Upper lobe of right lung (tissue), 1 donor: ENCODE data around the gene ELP1. TPM values are rescaled to one million over a fixed set of nuclear protein-coding genes. Genes with fewer than 3 reads are reported as not detected.

ENCODE experiments used
- ATAC-seq: fragments of 200-7000 bp; cut with Tn5 transposase; one replicate; pipeline ENCODE4 v1.9.1; 2020; ENCODE audit warnings: mild to moderate bottlenecking, moderate library complexity
- DNase-seq: peaks from one replicate; pipeline ENCODE4 v3.0.0-alpha.2; 2020
- H3K27ac ChIP-seq: fragments of 200-600 bp; one replicate; pipeline ENCODE4 v1.8.0; 2022
- H3K27me3 ChIP-seq: fragments of 200-600 bp; one replicate; pipeline ENCODE4 v1.8.0; 2022; ENCODE audit warnings: mild to moderate bottlenecking
- H3K36me3 ChIP-seq: fragments of 200-600 bp; one replicate; pipeline ENCODE4 v1.8.0; 2022
- H3K4me1 ChIP-seq: fragments of 200-600 bp; one replicate; pipeline ENCODE4 v1.8.0; 2022
- H3K4me3 ChIP-seq: fragments of 200-600 bp; one replicate; pipeline ENCODE4 v1.8.0; 2022; ENCODE audit warnings: mild to moderate bottlenecking
- H3K9me3 ChIP-seq: fragments of 200-600 bp; one replicate; pipeline ENCODE4 v1.8.0; 2022
- intact Hi-C: fragments of 100-400 bp; cut with DNase I; formaldehyde crosslinking; loops from one replicate; pipeline ENCODE4 v1.11.0; 2022
- total RNA-seq: library from RNA; stranded (reverse); fragmentation: NEBNext Ultra II Directional; extraction: Animal tissue kit (Norgen Biotek cat#: 25700); gene quantifications from one replicate; pipeline ENCODE4 v1.2.1, GENCODE V29; 2021
- TF ChIP-seq, protein P1 (sequence below): fragments of 200-600 bp; IDR thresholded peaks from one replicate; pipeline ENCODE4 v1.8.0; 2022; ENCODE audit warnings: antibody characterized with exemption
- donor health status: DM: no; HTN: yes; CAD: no; lungs with severe emphysema.

Gene ELP1
- total RNA-seq, 1 donor from 2014 or later: 18.3 TPM

DNA sequence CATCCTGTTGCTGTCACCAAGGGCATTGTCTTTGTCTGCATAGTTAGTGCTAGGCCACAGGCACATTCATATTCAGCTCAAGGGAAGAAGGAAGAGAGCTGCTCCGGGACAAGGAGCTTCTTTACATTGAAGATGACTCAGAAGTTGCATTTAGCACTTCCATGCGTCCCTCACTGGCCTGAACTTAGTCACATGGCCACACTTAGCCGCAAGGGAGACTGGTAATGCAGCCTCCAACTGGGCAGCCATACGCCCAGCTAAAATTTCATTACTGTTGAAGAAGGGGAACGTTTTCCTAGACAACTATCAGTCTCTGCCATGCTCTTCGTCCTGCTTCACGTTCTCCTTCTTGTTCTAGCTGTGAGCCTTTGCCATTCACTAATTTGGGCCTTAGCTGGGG is 98.1 kb downstream of the ELP1 start:
- TF ChIP-seq, protein P1, sequence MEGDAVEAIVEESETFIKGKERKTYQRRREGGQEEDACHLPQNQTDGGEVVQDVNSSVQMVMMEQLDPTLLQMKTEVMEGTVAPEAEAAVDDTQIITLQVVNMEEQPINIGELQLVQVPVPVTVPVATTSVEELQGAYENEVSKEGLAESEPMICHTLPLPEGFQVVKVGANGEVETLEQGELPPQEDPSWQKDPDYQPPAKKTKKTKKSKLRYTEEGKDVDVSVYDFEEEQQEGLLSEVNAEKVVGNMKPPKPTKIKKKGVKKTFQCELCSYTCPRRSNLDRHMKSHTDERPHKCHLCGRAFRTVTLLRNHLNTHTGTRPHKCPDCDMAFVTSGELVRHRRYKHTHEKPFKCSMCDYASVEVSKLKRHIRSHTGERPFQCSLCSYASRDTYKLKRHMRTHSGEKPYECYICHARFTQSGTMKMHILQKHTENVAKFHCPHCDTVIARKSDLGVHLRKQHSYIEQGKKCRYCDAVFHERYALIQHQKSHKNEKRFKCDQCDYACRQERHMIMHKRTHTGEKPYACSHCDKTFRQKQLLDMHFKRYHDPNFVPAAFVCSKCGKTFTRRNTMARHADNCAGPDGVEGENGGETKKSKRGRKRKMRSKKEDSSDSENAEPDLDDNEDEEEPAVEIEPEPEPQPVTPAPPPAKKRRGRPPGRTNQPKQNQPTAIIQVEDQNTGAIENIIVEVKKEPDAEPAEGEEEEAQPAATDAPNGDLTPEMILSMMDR: no peak
- Histone ChIP-seq H3K4me3 (no peak overlapping the region), H3K4me1 (no peaks in the 10 kb centered on the region), H3K27me3 (no peaks in the 10 kb centered on the region), H3K36me3 (no peaks in the 10 kb centered on the region), H3K27ac (no peak overlapping the region), H3K9me3 (no peaks in the 10 kb centered on the region)
- DNase-seq (no peak), ATAC-seq (peak; percentile 33)
- intact Hi-C loops: no loop called here

DNA sequence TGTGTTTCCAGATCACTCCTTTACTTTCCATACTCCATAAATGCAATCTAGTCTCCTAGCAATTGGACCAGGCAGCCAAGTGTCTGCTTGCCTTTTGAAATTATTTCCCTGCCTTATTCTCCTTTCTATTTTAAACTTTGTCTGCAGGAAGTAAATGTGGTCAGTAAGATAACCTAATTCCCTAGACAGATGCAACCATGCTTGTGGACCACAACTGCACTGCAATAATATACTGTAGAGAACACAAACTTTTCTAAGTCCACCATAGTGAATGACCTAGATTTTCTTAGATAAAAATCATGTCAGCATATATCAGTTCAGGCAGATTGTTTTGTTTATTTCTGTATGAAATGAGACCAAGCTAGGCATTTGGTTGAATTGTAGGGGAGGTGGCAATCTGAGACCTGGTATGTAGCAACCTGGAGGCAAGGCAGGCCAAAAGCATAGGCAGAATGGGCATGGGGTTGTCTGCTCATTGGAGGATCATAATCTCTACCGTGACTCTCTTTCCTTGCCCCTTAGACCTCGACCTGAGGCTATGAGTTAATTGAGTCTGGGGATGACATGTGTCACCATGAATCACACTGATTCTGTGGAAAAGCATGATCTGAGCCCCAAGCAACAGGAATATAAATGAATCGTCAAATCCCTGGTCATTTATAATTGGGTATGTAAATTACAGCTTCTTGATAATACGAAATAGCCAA is 98.8 kb downstream of the ELP1 start:
- Histone ChIP-seq H3K27me3 (no peaks in the 10 kb centered on the region), H3K4me3 (no peak overlapping the region), H3K27ac (no peak overlapping the region), H3K9me3 (no peaks in the 10 kb centered on the region), H3K4me1 (no peaks in the 10 kb centered on the region), H3K36me3 (no peaks in the 10 kb centered on the region)
- TF ChIP-seq, protein P1: no peak
- intact Hi-C loops: no loop called here
- DNase-seq (no peak), ATAC-seq (no peak)

DNA sequence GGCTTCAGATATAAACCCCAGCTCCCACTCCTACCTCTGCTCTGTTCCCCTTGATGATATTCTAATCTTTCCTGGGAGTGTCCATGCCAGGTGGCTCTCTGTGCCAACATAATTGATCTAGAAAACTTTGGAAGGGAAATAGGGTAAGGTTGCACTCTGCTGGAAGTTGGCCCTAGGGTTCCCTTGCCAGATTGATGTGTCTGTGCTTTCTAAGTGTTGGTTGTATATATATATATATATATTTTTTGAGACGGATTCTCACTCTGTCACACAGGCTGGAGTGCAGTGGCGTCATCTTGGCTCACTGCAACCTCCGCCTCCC is 101.8 kb downstream of the ELP1 start:
- TF ChIP-seq, protein P1: no peak
- no peak for ATAC-seq
- intact Hi-C loops: no loop called here
- no peak overlapping the region for H3K27ac ChIP-seq
- no peaks in the 10 kb centered on the region for H3K9me3 ChIP-seq
- H3K36me3 ChIP-seq: no peaks in the 10 kb centered on the region
- H3K4me1 ChIP-seq: no peaks in the 10 kb centered on the region
- H3K27me3 ChIP-seq: no peaks in the 10 kb centered on the region
- no peak for DNase-seq
- H3K4me3 ChIP-seq: no peak overlapping the region

DNA sequence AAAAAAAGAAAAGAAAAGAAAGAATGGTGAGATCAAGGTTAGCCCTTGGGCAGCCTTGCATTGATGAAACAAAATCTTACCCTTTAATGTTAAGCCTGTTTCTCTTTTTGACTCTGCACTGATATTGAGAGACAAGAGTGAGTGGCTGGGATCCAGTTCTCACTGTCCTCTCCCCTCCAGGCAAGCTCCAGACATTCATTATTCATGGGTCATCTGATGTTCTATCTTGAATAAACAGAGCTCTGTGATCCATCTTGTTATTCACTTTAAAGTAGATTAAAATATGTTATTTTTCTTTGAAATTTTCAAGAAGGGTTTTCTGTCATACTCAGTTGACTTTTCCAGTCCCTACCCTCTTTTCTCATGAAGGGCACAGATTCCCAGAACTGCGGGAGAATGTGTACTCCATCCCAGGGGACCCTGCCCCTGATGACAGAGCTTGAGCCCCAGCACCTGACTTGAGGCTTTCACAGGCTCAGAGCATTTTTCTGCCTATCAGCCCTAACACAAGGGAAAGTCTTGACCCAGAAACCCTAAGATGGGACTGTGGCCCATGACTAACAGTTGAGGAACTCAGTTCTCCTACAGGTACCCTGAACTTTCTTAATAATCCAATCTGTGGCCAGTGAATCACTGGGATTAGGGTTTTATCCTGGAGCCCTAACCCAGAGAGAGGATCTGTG is 102.3 kb downstream of the ELP1 start:
- intact Hi-C loops: no loop called here
- ATAC-seq: no peak
- H3K27ac ChIP-seq: no peak overlapping the region
- H3K36me3 ChIP-seq: no peaks in the 10 kb centered on the region
- no peaks in the 10 kb centered on the region for H3K9me3 ChIP-seq
- no peaks in the 10 kb centered on the region for H3K27me3 ChIP-seq
- H3K4me1 ChIP-seq: no peaks in the 10 kb centered on the region
- TF ChIP-seq, protein P1: no peak
- no peak overlapping the region for H3K4me3 ChIP-seq
- DNase-seq: no peak

DNA sequence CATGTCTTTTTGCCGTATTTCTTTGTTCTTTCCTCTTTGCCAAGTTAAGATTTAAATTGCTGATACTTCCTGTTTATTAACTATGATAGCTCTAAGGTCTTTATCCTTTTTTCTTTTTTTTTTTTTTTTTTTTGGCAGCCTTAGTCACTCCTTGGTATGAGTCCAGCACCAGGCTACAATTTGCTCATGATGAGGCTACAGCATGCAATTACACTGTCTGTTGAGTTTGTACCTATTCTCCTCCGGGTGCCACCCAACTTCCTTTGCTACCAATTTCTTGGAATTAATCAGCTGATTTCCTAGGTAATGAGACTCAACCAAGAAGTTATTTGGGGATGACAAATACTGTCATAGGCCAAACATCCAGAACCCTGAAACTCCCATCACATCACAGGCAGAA is 103.7 kb downstream of the ELP1 start:
- intact Hi-C loops: no loop called here
- Histone ChIP-seq H3K4me1 (no peaks in the 10 kb centered on the region), H3K36me3 (no peaks in the 10 kb centered on the region), H3K27me3 (no peaks in the 10 kb centered on the region), H3K4me3 (no peak overlapping the region), H3K9me3 (no peaks in the 10 kb centered on the region), H3K27ac (no peak overlapping the region)
- TF ChIP-seq, protein P1: no peak
- no peak for ATAC-seq
- no peak for DNase-seq
